SK-N-SH treated with all-trans-retinoic acid at 6 μM for 48 hours (cell line): ENCODE data around the gene KCNK17.

ENCODE experiments used
- ATAC-seq: fragments of 200-7000 bp; cut with Tn5 transposase; 3 replicates; pipeline ENCODE4 v1.9.1; 2020; ENCODE audit warnings: mild to moderate bottlenecking, moderate library complexity
- ARNTL ChIP-seq: fragments of 450-650 bp; formaldehyde crosslinking; IDR thresholded peaks from 2 replicates; pipeline ENCODE4 v1.5.0; 2020; ENCODE audit warnings: low read depth, mild to moderate bottlenecking, moderate library complexity, borderline replicate concordance
- BACH2 ChIP-seq: fragments of 250-450 bp; sonication (Bioruptor Pico); IDR thresholded peaks from 2 replicates; pipeline ENCODE4 v1.9.0; 2021; ENCODE audit warnings: mild to moderate bottlenecking, borderline replicate concordance
- CREB5 ChIP-seq: fragments of 250-450 bp; sonication (Bioruptor Pico); IDR thresholded peaks from 2 replicates; pipeline ENCODE4 v1.5.1; 2020; ENCODE audit warnings: low read depth, mild to moderate bottlenecking, moderate library complexity
- CSDC2 ChIP-seq: fragments of 250-450 bp; sonication (Bioruptor Pico); IDR thresholded peaks from 2 replicates; pipeline ENCODE4 v1.5.0; 2020; ENCODE audit warnings: mild to moderate bottlenecking, moderate library complexity
- CSRNP3 ChIP-seq: fragments of 250-450 bp; sonication (Bioruptor Pico); IDR thresholded peaks from 2 replicates; pipeline ENCODE4 v1.5.1; 2021; ENCODE audit warnings: mild to moderate bottlenecking, moderate library complexity
- ESRRG ChIP-seq: fragments of 250-450 bp; sonication (Bioruptor Pico); IDR thresholded peaks from 2 replicates; pipeline ENCODE4 v1.6.1; 2021; ENCODE audit warnings: mild to moderate bottlenecking
- ISL1 ChIP-seq: fragments of 250-450 bp; sonication (Bioruptor Pico); IDR thresholded peaks from 2 replicates; pipeline ENCODE4 v2.1.2; 2022; ENCODE audit warnings: mild to moderate bottlenecking, moderate library complexity
- OSR1 ChIP-seq: fragments of 250-450 bp; sonication (Bioruptor Pico); IDR thresholded peaks from 2 replicates; pipeline ENCODE4 v1.8.0; 2022; ENCODE audit warnings: moderate library complexity, mild to moderate bottlenecking, inconsistent platforms
- PATZ1 ChIP-seq: fragments of 250-450 bp; sonication (Bioruptor Pico); IDR thresholded peaks from 2 replicates; pipeline ENCODE4 v1.8.0; 2020; ENCODE audit warnings: mild to moderate bottlenecking, moderate library complexity, borderline replicate concordance
- POU6F1 ChIP-seq: fragments of 250-450 bp; sonication (Bioruptor Pico); IDR thresholded peaks from 2 replicates; pipeline ENCODE4 v1.8.0; 2021; ENCODE audit warnings: low read depth, mild to moderate bottlenecking, moderate library complexity, borderline replicate concordance
- RARB ChIP-seq: fragments of 250-450 bp; sonication (Bioruptor Pico); IDR thresholded peaks from 2 replicates; pipeline ENCODE4 v1.8.0; 2021; ENCODE audit warnings: mild to moderate bottlenecking, moderate library complexity
- SNAI2 ChIP-seq: fragments of 250-450 bp; sonication (Bioruptor Pico); IDR thresholded peaks from 2 replicates; pipeline ENCODE4 v1.5.0; 2020; ENCODE audit warnings: mild to moderate bottlenecking, moderate library complexity
- TCF4 ChIP-seq: fragments of 250-450 bp; sonication (Bioruptor Pico); IDR thresholded peaks from 2 replicates; pipeline ENCODE4 v1.8.0; 2021; ENCODE audit warnings: mild to moderate bottlenecking, moderate library complexity, borderline replicate concordance
- TOX ChIP-seq: fragments of 250-450 bp; sonication (Bioruptor Pico); IDR thresholded peaks from 2 replicates; pipeline ENCODE4 v1.8.0; 2021; ENCODE audit warnings: mild to moderate bottlenecking, moderate library complexity, borderline replicate concordance
- TSHZ2 ChIP-seq: fragments of 250-450 bp; sonication (Bioruptor Pico); IDR thresholded peaks from 2 replicates; pipeline ENCODE4 v1.5.0; 2020; ENCODE audit warnings: mild to moderate bottlenecking, moderate library complexity
- ZC3H10 ChIP-seq: fragments of 250-450 bp; sonication (Bioruptor Pico); IDR thresholded peaks from 2 replicates; pipeline ENCODE4 v1.5.1; 2021; ENCODE audit warnings: mild to moderate bottlenecking, moderate library complexity
- ZFP3 ChIP-seq: fragments of 250-450 bp; sonication (Bioruptor Pico); IDR thresholded peaks from 2 replicates; pipeline ENCODE4 v1.5.0; 2020; ENCODE audit warnings: mild to moderate bottlenecking, moderate library complexity
- ZFP30 ChIP-seq: fragments of 450-650 bp; formaldehyde crosslinking; IDR thresholded peaks from 2 replicates; pipeline ENCODE4 v1.5.0; 2022; ENCODE audit warnings: mild to moderate bottlenecking, moderate library complexity
- ZNF565 ChIP-seq: fragments of 450-650 bp; formaldehyde crosslinking; conservative IDR thresholded peaks from 2 replicates; pipeline ENCODE4 v1.5.0; 2020; ENCODE audit warnings: low read depth, mild to moderate bottlenecking, moderate library complexity
- ZNF70 ChIP-seq: fragments of 450-650 bp; formaldehyde crosslinking; IDR thresholded peaks from 2 replicates; pipeline ENCODE4 v1.5.0; 2020; ENCODE audit warnings: mild to moderate bottlenecking, moderate library complexity
- ZNF8 ChIP-seq: fragments of 450-650 bp; formaldehyde crosslinking; IDR thresholded peaks from 2 replicates; pipeline ENCODE4 v1.5.0; 2020; ENCODE audit warnings: mild to moderate bottlenecking, moderate library complexity

KCNK17 gene

GRCh38 chr6:39268721-39269120, 45.5 kb downstream of the KCNK17 start:
- ATAC-seq: no peak
- no peak for TF ChIP-seq TCF4
- no peak for TF ChIP-seq ARNTL
- TF ChIP-seq PATZ1: no peak
- TF ChIP-seq RARB (CRISPR knock-in tag): no peak
- TF ChIP-seq CSRNP3 (CRISPR knock-in tag): no peak
- no peak for TF ChIP-seq POU6F1 (CRISPR knock-in tag)
- no peak for TF ChIP-seq SNAI2 (CRISPR knock-in tag)
- no peak for TF ChIP-seq ZNF70 (CRISPR knock-in tag)
- TF ChIP-seq ZFP3 (CRISPR knock-in tag): no peak
- no peak for TF ChIP-seq CSDC2 (CRISPR knock-in tag)
- TF ChIP-seq TSHZ2 (CRISPR knock-in tag): no peak
- TF ChIP-seq ZC3H10 (CRISPR knock-in tag): no peak
- no peak for TF ChIP-seq ZNF8 (CRISPR knock-in tag)

GRCh38 chr6:39268171-39268570, 46.0 kb downstream of the KCNK17 start:
- no peak for TF ChIP-seq ZNF565 (CRISPR knock-in tag)
- TF ChIP-seq, all 23 proteins: peak for 0
- no peak for ATAC-seq

GRCh38 chr6:39266782-39267355, 47.4 kb downstream of the KCNK17 start:
- no peak for ATAC-seq
- TF ChIP-seq ZC3H10 (CRISPR knock-in tag) (no peak), TOX (CRISPR knock-in tag) (no peak), ARNTL (no peak), TSHZ2 (CRISPR knock-in tag) (no peak), RARB (CRISPR knock-in tag) (no peak), ESRRG (no peak), ZFP30 (CRISPR knock-in tag) (no peak), CREB5 (CRISPR knock-in tag) (no peak), ZNF8 (CRISPR knock-in tag) (no peak), CSDC2 (CRISPR knock-in tag) (no peak), ZNF70 (CRISPR knock-in tag) (no peak), CSRNP3 (CRISPR knock-in tag) (no peak), ISL1 (no peak), BACH2 (CRISPR knock-in tag) (no peak), SNAI2 (CRISPR knock-in tag) (no peak), TCF4 (no peak), ZNF565 (CRISPR knock-in tag) (no peak), OSR1 (CRISPR knock-in tag) (no peak), ZFP3 (CRISPR knock-in tag) (no peak)
